Activated CD4-positive, alpha-beta T cell treated with anti-CD3 and anti-CD28 coated beads, Interleukin-2, amount 10 ng/mL, durations not matched to agents 24 days and 14 days (primary cell): Measurements from ENCODE around the gene SHH. TPM values are rescaled to one million over a fixed set of nuclear protein-coding genes. Genes with fewer than 3 reads are reported as not detected.

Experiments used
- DNase-seq: peaks from one replicate; pipeline ENCODE4 v3.0.0; 2022
- H3K27ac Mint-ChIP-seq: one replicate; pipeline ENCODE4 v1.8.0; 2022; ENCODE audit warnings: mild to moderate bottlenecking, mixed read lengths
- H3K27me3 Mint-ChIP-seq: one replicate; pipeline ENCODE4 v1.8.0; 2022; ENCODE audit warnings: mixed read lengths
- H3K36me3 Mint-ChIP-seq: one replicate; pipeline ENCODE4 v1.8.0; 2022; ENCODE audit warnings: low read depth, mild to moderate bottlenecking, mixed read lengths
- H3K4me1 Mint-ChIP-seq: one replicate; pipeline ENCODE4 v1.8.0; 2021; ENCODE audit warnings: mixed read lengths
- H3K4me3 Mint-ChIP-seq: one replicate; pipeline ENCODE4 v1.8.0; 2022; ENCODE audit warnings: mild to moderate bottlenecking, moderate library complexity, mixed read lengths
- H3K9me3 Mint-ChIP-seq: one replicate; pipeline ENCODE4 v1.8.0; 2021; ENCODE audit warnings: mixed read lengths
- intact Hi-C: fragments of 100-400 bp; cut with micrococcal nuclease; formaldehyde crosslinking; loops from one replicate; pipeline ENCODE4 v1.15.1; 2023
- total RNA-seq: library from RNA; stranded (reverse); gene quantifications from 2 replicates; pipeline ENCODE4 v1.2.3, GENCODE V29; 2022

SHH gene
- total RNA-seq, 1 donor from 2014 or later, result not detected

DNA sequence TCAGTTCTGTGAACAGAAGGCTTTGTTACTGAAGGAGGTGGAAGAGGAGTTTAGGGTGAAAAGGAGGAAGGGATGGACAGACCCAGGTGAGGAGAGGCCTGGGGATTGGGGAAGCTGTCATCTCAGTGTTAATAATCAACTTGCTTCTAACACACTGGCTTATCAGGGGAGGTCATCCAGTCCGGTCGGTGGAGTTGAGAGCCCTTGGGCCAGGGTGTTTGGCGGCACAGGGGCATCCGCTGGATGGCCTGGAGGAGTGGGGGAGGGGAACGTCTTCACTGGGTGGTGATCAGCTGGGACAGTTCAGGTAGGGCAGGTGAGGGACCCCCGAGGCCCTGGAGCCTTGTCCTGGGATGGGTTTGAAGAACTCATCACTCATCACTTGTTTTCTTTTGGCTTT, 33.9 kb downstream of the SHH start:
- no peaks in the 10 kb centered on the region for H3K27me3 Mint-ChIP-seq
- H3K4me3 Mint-ChIP-seq, result no peak overlapping the region
- peaks cover 47% of the 10 kb centered on the region for H3K36me3 Mint-ChIP-seq
- no peaks in the 10 kb centered on the region for H3K9me3 Mint-ChIP-seq
- intact Hi-C loops, result no loop called here
- DNase-seq, result no peak
- H3K27ac Mint-ChIP-seq, result peak overlapping the region; percentile 19
- H3K4me1 Mint-ChIP-seq, result peaks cover 2% of the 10 kb centered on the region

DNA sequence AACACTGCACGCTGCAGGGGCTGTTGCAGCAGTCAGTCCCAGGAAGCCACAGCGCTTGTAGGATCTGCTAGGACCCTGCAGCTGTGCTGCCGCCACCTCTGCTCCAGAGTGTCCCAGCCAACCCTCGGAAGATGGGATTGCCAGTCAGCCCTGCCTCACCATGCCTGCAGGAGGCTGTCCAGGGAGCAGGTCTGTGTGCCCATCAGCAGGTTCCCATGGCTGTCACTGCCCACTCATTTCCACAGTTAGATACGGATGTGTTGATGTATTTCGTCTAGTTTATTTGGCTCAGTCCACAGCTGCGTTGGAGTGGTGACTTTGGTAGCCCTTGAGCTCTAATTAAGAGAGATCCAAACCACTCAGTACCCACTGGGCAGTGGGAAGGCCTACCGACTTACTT, 35.7 kb downstream of the SHH start:
- Mint-ChIP-seq H3K9me3 (no peaks in the 10 kb centered on the region), H3K27me3 (no peaks in the 10 kb centered on the region), H3K4me3 (no peak overlapping the region), H3K27ac (no peak overlapping the region), H3K36me3 (peaks cover 53% of the 10 kb centered on the region), H3K4me1 (peaks cover 2% of the 10 kb centered on the region)
- intact Hi-C loops, result no loop called here
- no peak for DNase-seq

DNA sequence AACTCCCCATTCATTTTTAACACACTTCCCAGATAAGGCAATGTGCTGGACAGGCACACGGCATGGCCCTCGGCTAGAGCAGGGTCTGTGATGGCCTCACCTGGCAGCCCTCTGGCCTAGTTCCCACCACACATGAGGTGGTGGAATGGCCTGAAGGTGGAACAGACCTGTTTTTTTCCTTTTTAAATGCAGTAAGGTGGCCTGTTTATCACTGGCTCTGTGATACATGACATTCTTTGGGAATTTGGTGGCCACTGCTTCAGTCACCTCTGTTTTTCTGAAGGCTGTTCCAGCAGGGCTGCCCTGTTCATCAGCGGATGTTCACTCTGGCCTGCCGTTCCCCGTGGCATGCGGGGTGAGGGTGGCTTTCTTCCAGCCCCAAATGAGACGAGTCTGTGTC, 36.6 kb downstream of the SHH start:
- no peak overlapping the region for H3K4me3 Mint-ChIP-seq
- no peak for DNase-seq
- peaks cover 49% of the 10 kb centered on the region for H3K36me3 Mint-ChIP-seq
- no peaks in the 10 kb centered on the region for H3K9me3 Mint-ChIP-seq
- H3K27me3 Mint-ChIP-seq, result no peaks in the 10 kb centered on the region
- no peak overlapping the region for H3K27ac Mint-ChIP-seq
- intact Hi-C loops, result no loop called here
- H3K4me1 Mint-ChIP-seq, result peaks cover 2% of the 10 kb centered on the region

DNA sequence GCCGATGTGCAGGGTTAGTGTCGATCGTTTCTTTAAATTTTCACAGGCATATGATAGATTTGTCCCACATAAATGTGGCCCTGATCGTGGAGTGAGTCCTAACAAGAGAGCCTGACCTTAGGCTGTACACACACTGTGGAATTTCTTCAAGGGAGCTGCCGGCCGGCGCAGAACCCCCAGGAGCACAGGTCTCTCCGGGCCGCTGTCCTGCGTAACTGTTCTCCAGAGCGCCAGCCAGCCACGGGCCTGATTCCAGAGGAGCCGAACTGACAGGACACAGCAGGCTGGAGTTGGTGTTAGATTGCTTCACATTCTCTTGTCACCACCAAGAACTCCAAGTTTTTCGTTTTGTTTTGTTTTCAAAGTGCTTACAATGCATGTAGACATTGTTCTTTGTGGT, 37.3 kb downstream of the SHH start:
- intact Hi-C loops, result no loop called here
- no peak overlapping the region for H3K27ac Mint-ChIP-seq

DNA sequence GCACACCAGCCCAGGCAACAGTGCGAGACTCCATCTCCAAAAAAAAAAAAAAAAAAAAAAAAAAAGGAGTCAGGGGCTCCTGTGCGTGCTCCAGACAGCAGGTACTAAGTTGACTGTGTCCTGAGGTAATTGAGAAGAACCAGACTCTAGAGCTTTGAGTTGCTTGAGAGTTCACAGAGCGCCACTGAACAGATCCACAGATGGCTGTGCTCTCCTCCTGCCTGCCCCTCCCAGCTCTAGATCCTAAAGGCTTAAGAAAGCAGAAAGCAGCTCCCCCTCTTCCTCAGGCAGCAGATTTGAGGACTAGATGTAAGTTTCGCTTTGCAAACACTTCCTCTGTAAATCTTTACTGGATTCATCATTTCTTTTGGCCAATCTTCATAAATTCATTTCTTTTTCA, 38.7 kb downstream of the SHH start:
- Mint-ChIP-seq H3K9me3 (no peaks in the 10 kb centered on the region), H3K27me3 (no peaks in the 10 kb centered on the region), H3K4me1 (peaks cover 2% of the 10 kb centered on the region), H3K36me3 (peaks cover 53% of the 10 kb centered on the region), H3K27ac (no peak overlapping the region), H3K4me3 (no peak overlapping the region)
- no peak for DNase-seq
- intact Hi-C loops, result no loop called here

More for the DNA sequence above, 37.3 kb downstream of the SHH start:
- H3K4me3 Mint-ChIP-seq, result no peak overlapping the region
- no peak for DNase-seq
- H3K36me3 Mint-ChIP-seq, result peaks cover 49% of the 10 kb centered on the region
- no peaks in the 10 kb centered on the region for H3K9me3 Mint-ChIP-seq
- no peaks in the 10 kb centered on the region for H3K27me3 Mint-ChIP-seq
- H3K4me1 Mint-ChIP-seq, result peaks cover 2% of the 10 kb centered on the region

DNA sequence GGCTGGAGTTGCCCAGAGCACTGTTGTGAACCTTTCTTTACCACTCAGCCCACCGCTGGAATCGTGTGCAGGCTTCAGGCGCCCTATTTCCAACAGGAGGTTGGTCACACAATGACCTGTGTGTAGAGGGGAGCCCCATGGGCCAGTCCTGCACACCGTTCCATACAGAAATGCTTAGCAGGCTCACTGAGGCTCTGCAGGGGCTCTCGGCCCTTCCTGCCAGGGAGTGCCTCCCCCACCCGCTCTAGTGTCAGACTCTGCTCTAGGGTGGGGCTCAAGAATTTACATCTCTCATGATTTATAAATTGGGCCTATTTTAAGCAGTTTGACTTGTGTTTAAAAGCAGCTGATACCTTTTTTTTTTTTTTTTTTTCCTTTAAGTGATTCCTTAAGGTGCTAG, 42.0 kb downstream of the SHH start:
- no peak for DNase-seq
- intact Hi-C loops, result no loop called here
- H3K27me3 Mint-ChIP-seq, result no peaks in the 10 kb centered on the region
- peaks cover 17% of the 10 kb centered on the region for H3K4me1 Mint-ChIP-seq
- H3K27ac Mint-ChIP-seq, result no peak overlapping the region
- no peaks in the 10 kb centered on the region for H3K9me3 Mint-ChIP-seq
- no peak overlapping the region for H3K4me3 Mint-ChIP-seq
- peaks cover 52% of the 10 kb centered on the region for H3K36me3 Mint-ChIP-seq

DNA sequence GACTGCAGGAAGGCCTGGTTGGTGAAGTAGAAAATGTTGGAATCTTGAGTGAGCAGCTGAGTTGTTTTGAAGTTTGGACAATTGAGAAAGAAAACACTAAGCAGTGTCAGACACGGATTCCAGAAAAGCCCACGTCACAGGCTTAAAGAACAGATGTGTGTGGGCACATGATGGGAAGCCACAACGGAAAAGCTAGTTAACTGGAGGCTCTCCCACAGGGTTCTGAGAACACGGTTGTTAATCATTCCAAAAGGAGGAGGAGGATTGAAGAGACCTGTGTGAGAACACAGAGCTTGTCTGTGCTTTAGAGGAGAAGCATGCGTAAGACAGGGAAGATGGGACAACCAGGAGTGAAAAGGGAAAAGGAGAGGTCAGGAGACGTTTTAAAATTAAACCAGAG, 42.6 kb downstream of the SHH start:
- intact Hi-C loops, result loop anchor here (10.0 kb wide), 1 partner anchor 845 kb away; no protein-coding TSS in a partner anchor
- Mint-ChIP-seq H3K4me3 (no peak overlapping the region), H3K9me3 (no peaks in the 10 kb centered on the region), H3K36me3 (peaks cover 52% of the 10 kb centered on the region), H3K4me1 (peaks cover 23% of the 10 kb centered on the region), H3K27ac (peak overlapping the region; percentile 32), H3K27me3 (no peaks in the 10 kb centered on the region)
- no peak for DNase-seq

DNA sequence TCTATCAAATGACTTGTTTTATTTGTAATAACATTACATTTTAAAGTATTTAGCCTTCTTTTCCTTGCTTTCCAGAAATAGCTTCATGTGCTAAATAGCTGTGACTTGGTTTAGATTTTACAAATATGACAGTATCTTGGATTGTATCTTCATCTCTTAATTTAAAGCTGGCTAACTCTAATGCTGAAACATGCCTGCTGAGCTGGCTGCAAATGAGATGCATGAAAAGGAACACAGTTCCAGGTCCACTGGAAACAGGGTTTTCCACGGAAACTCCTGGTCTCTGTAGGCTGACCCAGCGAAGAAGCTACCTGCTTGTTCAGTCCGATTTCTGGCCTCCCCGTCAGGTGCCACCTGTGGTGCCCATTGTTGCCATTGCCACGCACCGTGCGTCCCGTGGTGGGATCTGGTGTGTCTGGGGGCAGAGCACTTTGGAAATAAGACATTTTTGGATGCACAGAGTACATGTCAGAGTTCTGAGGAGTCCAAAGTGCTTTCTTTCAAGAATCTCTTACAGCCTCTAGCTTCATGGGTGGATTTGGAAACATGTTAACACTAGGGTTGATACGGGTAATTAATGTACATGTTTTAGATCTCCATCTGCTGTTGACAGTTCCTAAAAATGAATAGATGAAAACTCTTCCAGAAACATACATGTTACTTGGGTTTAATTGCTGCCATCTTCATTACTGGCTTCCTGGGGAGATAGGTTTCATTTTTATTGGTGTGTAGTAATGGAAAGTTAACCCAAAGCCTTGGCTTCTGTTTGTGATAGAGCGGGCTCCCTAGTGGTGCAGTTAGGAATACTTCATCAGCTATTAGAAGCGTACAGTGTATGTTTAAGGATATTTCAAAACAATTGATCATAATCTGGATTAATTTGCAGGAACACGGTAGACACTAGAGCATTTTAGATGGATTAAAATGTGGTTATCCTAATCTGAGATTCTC, 45.0 kb downstream of the SHH start:
- Mint-ChIP-seq H3K4me1 (peaks cover 44% of the 10 kb centered on the region), H3K4me3 (no peak overlapping the region), H3K36me3 (peaks cover 47% of the 10 kb centered on the region), H3K9me3 (no peaks in the 10 kb centered on the region), H3K27me3 (no peaks in the 10 kb centered on the region), H3K27ac (peak overlapping the region; percentile 6)
- no peak for DNase-seq
- intact Hi-C loops, result loop anchor here (10.0 kb wide), 1 partner anchor 842 kb away; no protein-coding TSS in a partner anchor

DNA sequence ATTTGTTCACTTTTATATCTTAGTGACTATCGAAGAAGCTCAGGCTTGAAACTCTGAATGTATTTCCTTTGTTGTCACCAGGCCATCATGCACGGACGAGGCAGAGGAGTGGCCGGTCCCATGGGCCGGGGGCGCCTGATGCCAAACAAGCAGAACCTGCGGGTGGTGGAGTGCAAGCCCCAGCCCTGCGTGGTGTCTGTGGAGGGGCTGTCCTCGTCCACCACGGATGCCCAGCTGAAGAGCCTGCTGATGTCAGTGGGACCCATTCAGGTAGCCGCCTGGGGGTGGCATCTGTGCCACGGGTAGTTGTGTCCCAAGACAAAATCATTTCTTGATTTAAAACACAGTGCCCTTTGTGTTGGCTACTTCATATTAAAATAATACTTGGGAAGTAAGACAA, 45.9 kb downstream of the SHH start:
- H3K27me3 Mint-ChIP-seq, result no peaks in the 10 kb centered on the region
- DNase-seq, result no peak
- H3K36me3 Mint-ChIP-seq, result peaks cover 52% of the 10 kb centered on the region
- H3K4me3 Mint-ChIP-seq, result no peak overlapping the region
- H3K27ac Mint-ChIP-seq, result no peak overlapping the region
- peaks cover 52% of the 10 kb centered on the region for H3K4me1 Mint-ChIP-seq
- H3K9me3 Mint-ChIP-seq, result no peaks in the 10 kb centered on the region
- intact Hi-C loops, result loop anchor here (10.0 kb wide), 1 partner anchor 842 kb away; no protein-coding TSS in a partner anchor

DNA sequence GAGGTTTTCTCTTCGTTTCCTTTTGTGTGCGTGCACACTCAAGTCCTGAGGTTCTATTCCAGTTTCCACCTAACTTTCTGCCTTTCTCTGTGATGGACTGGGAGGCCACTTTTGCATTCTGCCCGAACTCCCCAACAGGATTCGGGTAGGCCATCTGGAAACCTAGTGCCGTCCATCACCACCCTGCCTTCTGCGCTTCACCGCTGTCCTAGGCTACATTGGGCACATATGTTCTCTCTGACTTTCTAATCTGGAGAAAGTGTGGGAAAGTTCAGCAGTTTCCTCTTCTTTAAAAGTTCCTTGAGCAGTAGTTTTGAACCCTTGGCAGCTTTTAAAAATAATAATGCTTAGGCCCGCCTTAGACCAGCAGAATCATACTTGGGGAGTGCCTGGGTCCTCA, 46.8 kb downstream of the SHH start:
- Mint-ChIP-seq H3K27me3 (no peaks in the 10 kb centered on the region), H3K9me3 (no peaks in the 10 kb centered on the region), H3K4me1 (peaks cover 60% of the 10 kb centered on the region), H3K4me3 (no peak overlapping the region), H3K36me3 (peaks cover 54% of the 10 kb centered on the region), H3K27ac (peak overlapping the region; percentile 99)
- intact Hi-C loops, result loop anchor here (10.0 kb wide), 1 partner anchor 841 kb away; no protein-coding TSS in a partner anchor
- no peak for DNase-seq

DNA sequence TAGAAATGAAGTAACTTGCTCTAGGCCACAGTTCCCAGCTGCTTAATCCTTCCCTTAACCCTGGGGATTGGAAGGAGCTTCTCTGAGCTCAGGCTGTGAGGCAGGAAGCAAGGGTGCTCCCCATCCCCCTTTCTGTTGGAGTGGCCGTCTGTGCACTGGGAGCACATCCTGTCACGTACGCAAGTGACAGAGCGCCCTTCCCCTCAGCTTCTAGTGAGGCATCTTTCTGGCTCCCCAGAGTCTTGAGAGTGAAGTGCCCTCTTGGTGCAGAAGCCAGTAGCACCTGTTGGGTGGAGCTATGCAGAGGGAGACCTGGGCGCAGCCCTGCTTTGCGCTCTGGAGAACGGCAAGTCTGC, 47.8 kb downstream of the SHH start:
- peak; percentile 90 for DNase-seq
- H3K27ac Mint-ChIP-seq, result peak overlapping the region; percentile 99
- intact Hi-C loops, result loop anchor here (1.0 to 10.0 kb wide), 7 partner anchors 11 to 840 kb away; partner anchors contain the start of genes INSIG1 and RBM33
- H3K27me3 Mint-ChIP-seq, result no peaks in the 10 kb centered on the region
- peaks cover 56% of the 10 kb centered on the region for H3K36me3 Mint-ChIP-seq
- peak overlapping the region; percentile 83 for H3K4me3 Mint-ChIP-seq
- H3K9me3 Mint-ChIP-seq, result no peaks in the 10 kb centered on the region
- peaks cover 65% of the 10 kb centered on the region for H3K4me1 Mint-ChIP-seq

DNA sequence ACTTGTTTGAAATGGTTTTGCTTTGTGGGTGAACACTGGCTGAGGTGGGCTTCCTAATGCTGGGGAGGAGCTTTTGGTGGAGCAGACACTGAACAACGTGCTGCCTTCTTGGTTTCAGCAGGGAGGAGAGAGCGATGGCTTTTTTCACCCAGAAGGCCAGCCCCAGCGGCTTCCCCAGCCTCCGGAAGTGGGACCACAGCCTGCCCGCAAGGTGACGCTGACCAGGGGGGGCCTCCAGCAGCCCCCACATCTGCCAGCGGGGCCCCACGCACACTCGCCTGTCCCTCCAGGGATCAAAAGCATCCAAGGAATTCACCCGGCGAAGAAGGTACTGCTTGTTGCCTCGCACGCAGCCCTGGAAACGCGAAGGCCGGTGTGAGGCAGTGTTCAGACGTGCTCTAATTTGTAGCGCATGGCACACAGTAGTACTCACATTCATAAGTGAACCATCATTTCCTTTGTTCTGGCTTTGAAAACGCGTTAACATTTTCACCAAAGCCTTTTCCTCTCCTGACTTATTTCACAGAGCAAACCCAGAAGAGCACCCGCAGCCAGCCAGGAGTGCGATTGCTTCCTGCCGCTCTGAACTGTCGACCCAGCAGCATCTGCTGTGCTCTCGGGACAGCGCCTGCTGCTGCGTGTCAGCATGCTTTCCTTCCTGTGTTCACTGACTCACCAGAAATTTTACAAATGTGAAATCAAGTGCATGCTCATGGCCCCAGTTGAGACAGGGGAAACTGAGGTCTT, 48.4 kb downstream of the SHH start:
- Mint-ChIP-seq H3K36me3 (peaks cover 56% of the 10 kb centered on the region), H3K4me3 (peak overlapping the region; percentile 83), H3K27me3 (no peaks in the 10 kb centered on the region), H3K9me3 (no peaks in the 10 kb centered on the region), H3K27ac (peak overlapping the region; percentile 99), H3K4me1 (peaks cover 67% of the 10 kb centered on the region)
- intact Hi-C loops, result loop anchor here (1.0 to 10.0 kb wide), 7 partner anchors 11 to 839 kb away; partner anchors contain the start of genes INSIG1 and RBM33
- DNase-seq, result peak; percentile 91

DNA sequence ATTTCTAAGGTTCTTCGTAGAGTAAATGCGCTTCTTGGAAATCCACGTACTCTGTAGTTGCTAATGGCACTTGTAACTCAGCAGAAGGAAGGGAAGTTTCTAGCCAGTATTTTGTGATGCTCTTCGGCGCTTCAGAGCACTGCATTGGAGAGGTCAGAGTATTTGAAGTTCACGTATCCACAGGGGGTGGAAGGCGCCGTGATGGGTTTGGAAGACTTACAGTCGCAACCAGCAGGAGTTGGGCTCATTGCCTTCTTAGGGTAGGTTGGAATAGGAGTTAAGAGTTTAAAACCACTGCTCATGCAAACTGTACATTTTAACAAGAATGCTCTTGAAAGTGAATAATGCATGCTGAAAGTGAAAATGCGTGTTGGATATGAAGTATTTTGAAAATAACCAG, 49.1 kb downstream of the SHH start:
- Mint-ChIP-seq H3K36me3 (peaks cover 55% of the 10 kb centered on the region), H3K27ac (peak overlapping the region; percentile 99), H3K4me3 (peak overlapping the region; percentile 83), H3K27me3 (no peaks in the 10 kb centered on the region), H3K9me3 (no peaks in the 10 kb centered on the region), H3K4me1 (peaks cover 68% of the 10 kb centered on the region)
- peak; percentile 63 for DNase-seq
- intact Hi-C loops, result loop anchor here (5.0 to 10.0 kb wide), 3 partner anchors 466 to 838 kb away; partner anchors contain the start of gene INSIG1

DNA sequence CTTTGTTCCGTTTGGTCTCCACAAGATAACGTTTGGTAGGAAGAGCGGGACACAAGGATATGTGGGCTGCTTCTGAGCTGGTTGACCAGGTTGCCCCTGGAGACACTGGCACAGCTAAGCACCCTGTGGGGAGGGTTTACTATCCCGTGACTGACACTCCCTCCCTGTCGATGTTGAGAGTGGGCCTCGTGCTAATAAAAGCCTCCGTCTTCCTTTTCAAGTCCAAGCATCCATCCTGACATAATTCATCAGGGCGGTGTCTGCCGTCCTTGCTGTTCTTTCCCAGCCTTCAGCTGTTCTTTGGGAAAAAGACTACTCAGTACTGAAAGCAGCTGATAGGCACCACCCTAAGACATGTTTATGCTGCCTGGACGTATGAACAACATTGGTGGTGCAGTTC, 49.6 kb downstream of the SHH start:
- peak overlapping the region; percentile 83 for H3K4me3 Mint-ChIP-seq
- H3K4me1 Mint-ChIP-seq, result peaks cover 66% of the 10 kb centered on the region
- H3K27ac Mint-ChIP-seq, result peak overlapping the region; percentile 99
- no peaks in the 10 kb centered on the region for H3K27me3 Mint-ChIP-seq
- peaks cover 57% of the 10 kb centered on the region for H3K36me3 Mint-ChIP-seq
- no peak for DNase-seq
- intact Hi-C loops, result loop anchor here (5.0 to 10.0 kb wide), 3 partner anchors 465 to 838 kb away; partner anchors contain the start of gene INSIG1
- peaks cover 2% of the 10 kb centered on the region for H3K9me3 Mint-ChIP-seq
